NCI-H128 (cell line): ENCODE results near the gene COMMD1.

Source experiments
- DNase-seq: peaks from one replicate; lab custom pipeline; 2025; ENCODE audit not compliant: unreplicated experiment; lab: John Stamatoyannopoulos, UW

Gene COMMD1

DNA sequence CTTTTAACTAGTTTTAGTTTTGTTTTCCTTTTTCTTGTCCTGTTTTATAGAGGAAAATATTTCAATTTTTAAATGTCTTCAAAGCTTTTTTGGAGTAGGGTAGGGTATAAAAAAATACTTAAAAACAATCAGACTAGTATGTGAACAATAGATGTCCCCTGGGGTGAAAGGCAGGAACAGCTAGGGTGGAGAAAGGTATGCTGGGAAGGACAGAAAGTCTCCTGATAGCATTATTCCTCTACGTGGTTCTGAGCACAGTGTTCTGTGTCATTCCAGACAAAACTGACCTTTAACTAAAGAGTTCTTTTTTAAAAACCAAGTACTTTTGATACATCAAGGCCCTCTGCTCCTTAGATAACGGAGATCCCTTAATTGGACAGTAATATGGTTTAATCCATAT is 258.4 kb downstream of the COMMD1 start:
- DNase-seq = no peak

DNA sequence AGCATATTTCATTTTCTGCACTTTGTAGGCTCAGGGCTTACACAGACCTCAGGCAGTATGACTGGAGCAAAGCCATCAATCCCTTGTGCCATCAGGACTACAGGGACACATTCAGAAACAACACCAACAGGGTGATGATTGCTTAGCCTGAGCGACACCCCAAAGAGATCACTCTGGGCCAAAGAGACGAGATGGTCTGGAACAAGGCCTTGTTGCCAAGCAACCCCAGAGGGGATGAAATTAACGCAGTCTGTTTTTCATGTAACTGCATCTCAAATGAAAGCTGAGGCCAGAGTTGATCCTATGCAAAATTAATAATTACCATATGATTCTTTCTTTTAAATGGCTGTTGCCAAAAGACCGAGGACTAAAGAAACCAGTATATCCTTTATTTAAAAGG is 270.3 kb downstream of the COMMD1 start:
- no peak for DNase-seq

DNA sequence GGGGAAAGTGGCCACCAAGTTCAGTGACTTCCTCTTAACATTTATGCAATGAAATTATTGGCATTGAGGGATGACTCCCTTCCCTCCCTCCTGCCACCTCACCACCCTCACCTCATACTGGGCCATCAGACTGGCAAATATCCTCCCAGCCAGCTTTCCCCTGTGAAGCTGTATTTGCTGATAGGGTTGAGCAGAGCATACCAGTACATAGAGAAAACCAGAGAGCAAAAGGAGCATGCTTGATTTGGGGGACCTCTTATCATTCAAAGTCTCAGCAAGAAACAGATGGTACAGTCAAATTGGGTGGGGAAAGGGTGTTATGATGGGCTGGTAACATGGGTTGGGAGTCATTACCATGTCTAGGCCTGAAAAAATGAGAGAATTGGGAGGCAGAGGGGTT is 271.3 kb downstream of the COMMD1 start:
- DNase-seq = no peak

DNA sequence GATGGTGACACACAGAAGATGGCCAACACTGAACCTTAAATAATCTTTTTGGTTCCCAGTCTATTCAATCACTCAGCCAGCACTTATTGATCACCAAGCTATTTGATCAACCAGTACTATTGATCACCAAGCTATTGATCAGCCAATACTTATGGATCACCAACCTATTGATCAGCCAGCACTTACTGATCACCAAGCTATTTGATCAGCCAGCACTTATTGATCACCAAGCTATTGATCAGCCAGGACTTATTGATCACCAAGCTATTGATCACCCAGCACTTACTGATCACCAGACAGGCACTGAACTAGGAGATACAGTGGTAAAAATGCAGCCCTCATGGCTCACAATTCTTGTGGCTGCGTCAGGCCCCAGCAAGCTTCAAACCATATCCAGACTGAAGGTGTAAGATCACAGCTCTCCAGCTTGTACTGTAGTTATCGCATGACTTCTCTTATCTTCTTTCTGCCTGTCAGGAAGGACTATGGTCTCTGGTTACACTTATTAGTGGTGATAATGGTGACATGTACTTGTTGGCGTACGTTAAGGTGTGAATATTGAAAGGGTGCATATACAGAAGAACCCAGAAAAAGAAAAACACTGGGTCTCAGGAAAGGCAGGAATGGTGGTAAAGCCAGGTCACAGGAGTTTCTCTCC is 272.0 kb downstream of the COMMD1 start:
- DNase-seq = no peak

DNA sequence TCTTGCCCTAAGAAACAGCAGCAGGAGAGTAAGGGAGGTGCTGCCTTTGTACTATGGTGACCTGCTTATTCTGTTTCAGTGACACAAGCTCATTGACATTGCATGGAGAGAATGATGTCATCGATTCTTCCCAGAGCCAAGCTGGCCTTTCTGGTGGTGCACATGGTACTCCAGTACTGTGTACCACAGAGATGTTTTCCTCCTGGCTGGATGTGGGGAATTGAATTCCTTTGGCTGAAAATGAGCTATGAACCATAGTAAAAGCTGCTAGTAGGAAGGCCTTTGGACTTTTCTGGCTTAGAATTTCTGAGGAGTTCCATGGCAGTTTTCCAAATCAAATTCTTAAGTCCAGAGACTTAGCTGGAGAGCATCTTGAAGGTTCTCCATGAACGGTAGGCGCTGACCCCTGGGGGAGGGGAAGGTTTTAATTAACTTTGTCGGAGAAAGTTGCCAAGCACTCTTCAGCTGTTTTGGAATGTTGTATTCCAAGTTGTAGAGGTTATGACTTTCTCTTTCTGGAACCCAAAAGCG is 273.3 kb downstream of the COMMD1 start:
- no peak for DNase-seq

DNA sequence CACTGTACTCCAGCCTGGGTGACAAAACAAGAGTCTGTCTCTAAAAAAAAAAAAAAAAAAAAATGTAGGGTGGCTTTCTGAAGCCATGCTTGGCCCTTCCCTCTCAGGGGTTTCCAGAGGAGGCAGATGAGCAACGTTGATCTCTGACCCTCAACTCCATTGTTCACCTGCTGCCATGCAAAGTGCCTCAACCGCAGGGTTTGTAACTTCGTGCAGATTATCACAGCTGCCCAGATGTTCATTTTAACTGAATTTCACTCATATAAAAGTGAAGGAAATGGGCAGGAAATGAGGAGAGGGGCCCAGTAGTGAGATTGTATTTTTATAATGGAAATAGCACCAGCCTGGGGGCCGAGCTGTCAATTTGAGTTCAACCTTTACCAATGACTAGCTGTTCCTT is 275.5 kb downstream of the COMMD1 start:
- DNase-seq = no peak

DNA sequence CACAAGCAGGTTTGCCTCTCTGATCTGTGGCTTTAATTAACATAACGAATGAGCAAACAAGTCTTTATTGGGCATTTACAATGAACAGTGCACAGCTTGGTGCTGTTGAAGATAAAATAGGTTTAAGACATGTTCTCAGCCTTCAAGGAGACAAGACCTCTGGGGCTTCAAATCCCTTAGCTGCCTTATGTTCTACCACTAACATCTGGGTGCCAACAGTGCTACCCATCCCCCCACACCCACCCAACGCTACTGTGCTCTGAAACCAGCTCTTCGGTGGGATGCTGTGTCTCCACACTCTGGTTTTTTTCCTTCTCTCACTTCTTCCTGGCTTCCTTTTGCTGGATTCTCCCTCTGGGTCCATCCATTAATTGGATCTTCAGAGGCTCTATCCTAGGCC is 276.4 kb downstream of the COMMD1 start:
- no peak for DNase-seq

DNA sequence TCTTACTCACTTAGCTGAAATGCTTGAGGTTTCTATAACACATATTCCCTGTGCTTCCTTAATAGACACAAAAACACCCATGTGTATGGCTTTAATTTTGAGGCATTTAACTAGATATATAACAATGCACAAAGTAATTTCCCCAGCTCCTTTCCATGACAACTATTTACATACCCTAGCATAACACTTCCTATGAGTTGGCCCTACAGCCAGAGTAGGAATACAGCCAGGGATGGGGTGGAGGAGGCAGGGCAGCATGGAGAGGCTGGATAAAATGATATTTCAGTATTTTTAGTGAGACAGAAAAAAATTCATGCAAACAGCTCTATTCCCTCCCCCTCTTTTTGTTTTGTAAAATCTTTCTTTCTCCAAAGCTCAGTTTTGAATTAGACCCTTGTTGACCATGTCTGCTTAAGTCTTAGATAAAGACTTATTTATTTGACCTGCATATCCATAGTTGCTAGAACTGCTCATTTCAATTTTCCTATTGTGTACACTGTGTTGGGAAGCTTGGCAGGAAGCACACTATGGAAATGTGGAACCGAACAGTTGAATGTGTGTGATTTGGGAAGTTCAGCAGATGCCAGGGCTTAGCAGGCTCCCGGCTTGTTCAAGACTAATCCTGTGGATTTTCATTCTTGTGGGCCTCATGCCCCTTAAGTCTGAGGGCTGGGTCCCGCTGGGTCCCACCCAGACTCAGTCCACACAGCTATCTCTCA is 279.2 kb downstream of the COMMD1 start:
- DNase-seq = no peak
